Measurements from ENCODE around the gene TMEM156. TPM values are rescaled to one million over a fixed set of nuclear protein-coding genes. Genes with fewer than 3 reads are reported as not detected.

Gene TMEM156
- total and polyA plus RNA-seq, 10 of the 15 experiments (the other 5 are each of a cell fraction or from before 2014, with no cell fraction given), result 20.8 to 48.3 (median 32.7) TPM

DNA sequence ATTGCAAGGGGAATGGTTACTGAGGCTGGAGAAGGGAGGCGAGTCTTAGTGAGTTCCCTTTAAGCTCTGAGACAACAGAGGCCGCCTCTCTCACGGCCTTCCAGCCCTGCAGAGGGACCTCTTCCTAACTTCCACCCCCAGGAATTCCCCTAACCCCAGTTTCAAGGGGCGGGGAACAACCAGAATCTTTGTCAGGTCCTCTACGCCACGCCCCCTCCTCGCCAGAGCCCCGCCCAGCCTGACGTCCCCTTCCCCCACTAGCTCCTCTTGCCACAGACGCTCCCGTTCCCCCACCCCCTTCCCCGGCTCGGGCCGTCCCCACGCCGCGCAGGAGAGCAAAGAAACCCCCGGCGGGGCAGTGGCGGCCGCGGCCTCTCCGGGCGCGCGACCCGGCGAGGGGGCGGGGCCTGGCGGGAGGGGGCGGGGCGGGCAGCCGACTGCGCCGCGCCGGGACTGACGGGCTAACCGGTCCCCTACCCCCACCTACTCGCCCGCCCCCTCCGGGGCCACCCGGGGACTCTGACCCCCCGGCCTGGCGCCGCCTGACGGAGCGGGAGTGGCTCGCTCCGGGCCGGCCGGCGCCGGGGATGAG, 12.3 kb upstream of the TMEM156 start (continued):
- TF ChIP-seq ATF3 (IDR thresholded peaks at IDR 0.05; ENCODE audit: borderline replicate concordance, extremely low read depth, low read depth, low read length), result no peak
- TF ChIP-seq JUND (IDR thresholded peaks at IDR 0.05; ENCODE audit: low read depth, low read length), result no peak
- TF ChIP-seq, protein P1, sequence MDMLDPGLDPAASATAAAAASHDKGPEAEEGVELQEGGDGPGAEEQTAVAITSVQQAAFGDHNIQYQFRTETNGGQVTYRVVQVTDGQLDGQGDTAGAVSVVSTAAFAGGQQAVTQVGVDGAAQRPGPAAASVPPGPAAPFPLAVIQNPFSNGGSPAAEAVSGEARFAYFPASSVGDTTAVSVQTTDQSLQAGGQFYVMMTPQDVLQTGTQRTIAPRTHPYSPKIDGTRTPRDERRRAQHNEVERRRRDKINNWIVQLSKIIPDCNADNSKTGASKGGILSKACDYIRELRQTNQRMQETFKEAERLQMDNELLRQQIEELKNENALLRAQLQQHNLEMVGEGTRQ (IDR thresholded peaks at IDR 0.05; ENCODE audit: borderline replicate concordance, low read depth, low read length), result no peak
- TF ChIP-seq PML (IDR thresholded peaks at IDR 0.05; ENCODE audit: low read length), result no peak
- TF ChIP-seq RELA (IDR thresholded peaks at IDR 0.05; ENCODE audit: borderline replicate concordance, partially characterized antibody), result peak; percentile 87
- TF ChIP-seq SMAD5 (IDR thresholded peaks at IDR 0.05; ENCODE audit: low read depth), result no peak
- no peak for TF ChIP-seq HDAC6 (IDR thresholded peaks at IDR 0.05; ENCODE audit: unreplicated experiment)
- TF ChIP-seq E2F4 (IDR thresholded peaks at IDR 0.05; ENCODE audit: low read depth, low read length), result no peak
- TF ChIP-seq NRF1 (conservative IDR thresholded peaks at IDR 0.05; ENCODE audit: low read depth, low read length), result no peak
- TF ChIP-seq IKZF2 (IDR thresholded peaks at IDR 0.05), result peak; percentile 75 to 82
- no peak for TF ChIP-seq NFYB (IDR thresholded peaks at IDR 0.05; ENCODE audit: insufficient read depth, low read depth, low read length)
- no peak for TF ChIP-seq RCOR1 (conservative IDR thresholded peaks at IDR 0.05; ENCODE audit: low read depth, low read length)
- no peak for TF ChIP-seq TCF3 (IDR thresholded peaks at IDR 0.05; ENCODE audit: borderline replicate concordance, insufficient read depth, low read depth, low read length)
- TF ChIP-seq ATF7 (IDR thresholded peaks at IDR 0.05; ENCODE audit: low read depth), result 0 out of 2 replicates have a peak, but pooled peaks have one; percentile 19
- TF ChIP-seq, protein P2, sequence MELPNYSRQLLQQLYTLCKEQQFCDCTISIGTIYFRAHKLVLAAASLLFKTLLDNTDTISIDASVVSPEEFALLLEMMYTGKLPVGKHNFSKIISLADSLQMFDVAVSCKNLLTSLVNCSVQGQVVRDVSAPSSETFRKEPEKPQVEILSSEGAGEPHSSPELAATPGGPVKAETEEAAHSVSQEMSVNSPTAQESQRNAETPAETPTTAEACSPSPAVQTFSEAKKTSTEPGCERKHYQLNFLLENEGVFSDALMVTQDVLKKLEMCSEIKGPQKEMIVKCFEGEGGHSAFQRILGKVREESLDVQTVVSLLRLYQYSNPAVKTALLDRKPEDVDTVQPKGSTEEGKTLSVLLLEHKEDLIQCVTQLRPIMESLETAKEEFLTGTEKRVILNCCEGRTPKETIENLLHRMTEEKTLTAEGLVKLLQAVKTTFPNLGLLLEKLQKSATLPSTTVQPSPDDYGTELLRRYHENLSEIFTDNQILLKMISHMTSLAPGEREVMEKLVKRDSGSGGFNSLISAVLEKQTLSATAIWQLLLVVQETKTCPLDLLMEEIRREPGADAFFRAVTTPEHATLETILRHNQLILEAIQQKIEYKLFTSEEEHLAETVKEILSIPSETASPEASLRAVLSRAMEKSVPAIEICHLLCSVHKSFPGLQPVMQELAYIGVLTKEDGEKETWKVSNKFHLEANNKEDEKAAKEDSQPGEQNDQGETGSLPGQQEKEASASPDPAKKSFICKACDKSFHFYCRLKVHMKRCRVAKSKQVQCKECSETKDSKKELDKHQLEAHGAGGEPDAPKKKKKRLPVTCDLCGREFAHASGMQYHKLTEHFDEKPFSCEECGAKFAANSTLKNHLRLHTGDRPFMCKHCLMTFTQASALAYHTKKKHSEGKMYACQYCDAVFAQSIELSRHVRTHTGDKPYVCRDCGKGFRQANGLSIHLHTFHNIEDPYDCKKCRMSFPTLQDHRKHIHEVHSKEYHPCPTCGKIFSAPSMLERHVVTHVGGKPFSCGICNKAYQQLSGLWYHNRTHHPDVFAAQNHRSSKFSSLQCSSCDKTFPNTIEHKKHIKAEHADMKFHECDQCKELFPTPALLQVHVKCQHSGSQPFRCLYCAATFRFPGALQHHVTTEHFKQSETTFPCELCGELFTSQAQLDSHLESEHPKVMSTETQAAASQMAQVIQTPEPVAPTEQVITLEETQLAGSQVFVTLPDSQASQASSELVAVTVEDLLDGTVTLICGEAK (IDR thresholded peaks at IDR 0.05; ENCODE audit: borderline replicate concordance), result no peak
- TF ChIP-seq, protein P3, sequence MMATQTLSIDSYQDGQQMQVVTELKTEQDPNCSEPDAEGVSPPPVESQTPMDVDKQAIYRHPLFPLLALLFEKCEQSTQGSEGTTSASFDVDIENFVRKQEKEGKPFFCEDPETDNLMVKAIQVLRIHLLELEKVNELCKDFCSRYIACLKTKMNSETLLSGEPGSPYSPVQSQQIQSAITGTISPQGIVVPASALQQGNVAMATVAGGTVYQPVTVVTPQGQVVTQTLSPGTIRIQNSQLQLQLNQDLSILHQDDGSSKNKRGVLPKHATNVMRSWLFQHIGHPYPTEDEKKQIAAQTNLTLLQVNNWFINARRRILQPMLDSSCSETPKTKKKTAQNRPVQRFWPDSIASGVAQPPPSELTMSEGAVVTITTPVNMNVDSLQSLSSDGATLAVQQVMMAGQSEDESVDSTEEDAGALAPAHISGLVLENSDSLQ (IDR thresholded peaks at IDR 0.05), result no peak
- TF ChIP-seq DPF2 (IDR thresholded peaks at IDR 0.05), result no peak

All from GM12878 (cell line).